SU-DHL-6 (cell line): ENCODE data around the gene SPACA5.
"Not testable (repeated sequence)": the region's sequence is repeated elsewhere in the genome, so short reads cannot be mapped to it uniquely, and the experiment has no call there.

Experiments
- H2AFZ ChIP-seq: fragments of 200-600 bp; sonication (generic); 2 replicates; pipeline ENCODE4 v1.6.1; 2014; ENCODE audit warnings: low read depth, mild to moderate bottlenecking, moderate library complexity, mixed read lengths, antibody characterized with exemption, low read length; ENCODE audit not compliant: severe bottlenecking
- H3F3A ChIP-seq: fragments of 200-600 bp; shearing (Covaris generic); 2 replicates; pipeline ENCODE4 v1.6.0; 2016; ENCODE audit warnings: antibody characterized with exemption, mild to moderate bottlenecking; ENCODE audit not compliant: insufficient read depth
- H3K27ac ChIP-seq: fragments of 200-600 bp; sonication (generic); 2 replicates; pipeline ENCODE4 v1.5.1; 2016; ENCODE audit warnings: low read depth, mild to moderate bottlenecking, low read length, moderate library complexity, mixed read lengths
- H3K27me3 ChIP-seq: fragments of 200-600 bp; sonication (generic), shearing (Covaris generic); 2 replicates; pipeline ENCODE4 v1.6.0; 2014; ENCODE audit warnings: mild to moderate bottlenecking, low read length
- H3K36me3 ChIP-seq: fragments of 200-600 bp; sonication (generic); 2 replicates; pipeline ENCODE4 v1.6.1; 2014; ENCODE audit warnings: mild to moderate bottlenecking, low read length, mixed read lengths
- H3K4me2 ChIP-seq: fragments of 300-600, 200-600 bp; shearing (Covaris generic), sonication (generic); 2 replicates; pipeline ENCODE4 v1.6.0; 2014; ENCODE audit warnings: low read length, low read depth, mild to moderate bottlenecking; ENCODE audit not compliant: poor library complexity, severe bottlenecking
- H3K4me3 ChIP-seq: fragments of 200-600 bp; sonication (generic); 2 replicates; pipeline ENCODE4 v1.5.1; 2014; ENCODE audit warnings: antibody characterized with exemption, low read length, mild to moderate bottlenecking, mixed read lengths; ENCODE audit not compliant: insufficient read depth, poor library complexity, severe bottlenecking
- H3K79me2 ChIP-seq: fragments of 200-600 bp; sonication (generic); 2 replicates; pipeline ENCODE4 v1.6.1; 2014; ENCODE audit warnings: mild to moderate bottlenecking, low read length, moderate library complexity; ENCODE audit not compliant: insufficient read depth
- H3K9ac ChIP-seq: fragments of 200-600 bp; sonication (generic); 2 replicates; pipeline ENCODE4 v1.7.0; 2014; ENCODE audit warnings: mild to moderate bottlenecking, low read length
- H3K9me2 ChIP-seq: fragments of 200-600 bp; sonication (generic); replicated peaks from 2 replicates; pipeline ENCODE4 v1.6.1; 2014; ENCODE audit warnings: low read length; ENCODE audit not compliant: insufficient read depth
- H3K9me3 ChIP-seq: fragments of 200-600 bp; sonication (generic); 2 replicates; pipeline ENCODE4 v1.6.1; 2014; ENCODE audit warnings: low read length, mixed read lengths; ENCODE audit not compliant: insufficient read depth
- H4K20me1 ChIP-seq: fragments of 200-600 bp; sonication (generic); 2 replicates; pipeline ENCODE4 v1.6.1; 2014; ENCODE audit warnings: low read depth, mild to moderate bottlenecking, antibody characterized with exemption, low read length, moderate library complexity, mixed read lengths
- EZH2phosphoT487 ChIP-seq: fragments of 200-600 bp; sonication (generic), shearing (Covaris generic); conservative IDR thresholded peaks from 2 replicates; pipeline ENCODE4 v1.6.1; 2018; ENCODE audit warnings: mild to moderate bottlenecking, antibody characterized with exemption, low read length, moderate library complexity, mixed read lengths
- TF ChIP-seq, protein P1 (sequence below): fragments of 200-600 bp; sonication (generic); IDR thresholded peaks from one replicate; pipeline ENCODE4 v1.5.1; 2017; ENCODE audit warnings: antibody characterized with exemption, mild to moderate bottlenecking, low read length, moderate library complexity; ENCODE audit not compliant: insufficient read depth, poor library complexity, severe bottlenecking

SPACA5 gene

DNA sequence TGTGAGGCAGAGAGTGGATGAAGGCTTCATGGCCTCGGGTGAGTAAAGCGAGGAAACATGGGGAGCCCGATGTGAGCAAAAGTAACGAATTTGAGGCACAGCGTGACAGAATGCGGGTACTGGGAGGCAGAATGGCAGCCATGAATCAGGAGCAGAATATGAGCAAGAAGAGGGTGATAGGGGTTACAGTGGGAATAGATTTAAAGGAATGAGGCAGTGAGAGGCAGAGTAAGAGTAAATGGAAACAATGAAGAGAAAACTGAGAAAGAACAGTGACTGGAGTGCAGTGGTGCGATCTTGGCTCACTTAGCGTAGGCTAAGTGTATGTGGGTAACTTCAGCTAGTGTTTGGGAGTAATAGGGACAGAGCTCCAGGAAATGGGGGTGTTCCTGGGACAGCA lies at the start of gene SPACA5:
Gene SPACA5 (plus strand): TSS at position 301 of the 400 bp plus-strand sequence. CDS start 815 bp downstream, outside the sequence.
- H3K79me2 ChIP-seq = peaks cover 15% of the 10 kb centered on the region
- not testable (repeated sequence) for H3K9ac ChIP-seq, H3K27me3 ChIP-seq, H3K36me3 ChIP-seq, H4K20me1 ChIP-seq, H3K9me3 ChIP-seq, H3K4me2 ChIP-seq, H3F3A ChIP-seq, H3K4me3 ChIP-seq, H2AFZ ChIP-seq, H3K27ac ChIP-seq, H3K9me2 ChIP-seq

DNA sequence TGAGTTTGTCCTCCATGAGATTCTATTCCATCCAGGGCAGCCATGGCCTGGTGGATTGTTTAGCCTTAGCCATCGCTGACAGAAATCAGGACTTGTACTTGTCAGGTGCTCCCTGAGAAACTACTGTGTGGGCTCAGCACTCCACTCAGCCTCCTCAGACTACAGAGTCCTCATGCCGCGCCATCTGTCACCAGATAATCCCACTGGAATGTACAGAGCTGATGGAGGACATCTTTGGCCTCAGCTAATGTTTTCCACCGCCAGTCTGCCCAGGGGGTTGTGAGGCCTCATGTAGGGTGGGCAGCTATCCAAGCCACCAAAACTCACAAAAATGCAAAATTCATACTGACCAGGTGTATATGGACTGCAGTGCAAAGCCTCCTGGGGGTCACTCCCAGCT lies 48.6 kb upstream of the SPACA5 start:
- H3K27ac ChIP-seq, H3K4me3 ChIP-seq, H4K20me1 ChIP-seq, H2AFZ ChIP-seq, H3K79me2 ChIP-seq, H3K36me3 ChIP-seq, H3K27me3 ChIP-seq, H3K9ac ChIP-seq, H3F3A ChIP-seq, H3K4me2 ChIP-seq, H3K9me3 ChIP-seq, H3K9me2 ChIP-seq: not testable (repeated sequence)

DNA sequence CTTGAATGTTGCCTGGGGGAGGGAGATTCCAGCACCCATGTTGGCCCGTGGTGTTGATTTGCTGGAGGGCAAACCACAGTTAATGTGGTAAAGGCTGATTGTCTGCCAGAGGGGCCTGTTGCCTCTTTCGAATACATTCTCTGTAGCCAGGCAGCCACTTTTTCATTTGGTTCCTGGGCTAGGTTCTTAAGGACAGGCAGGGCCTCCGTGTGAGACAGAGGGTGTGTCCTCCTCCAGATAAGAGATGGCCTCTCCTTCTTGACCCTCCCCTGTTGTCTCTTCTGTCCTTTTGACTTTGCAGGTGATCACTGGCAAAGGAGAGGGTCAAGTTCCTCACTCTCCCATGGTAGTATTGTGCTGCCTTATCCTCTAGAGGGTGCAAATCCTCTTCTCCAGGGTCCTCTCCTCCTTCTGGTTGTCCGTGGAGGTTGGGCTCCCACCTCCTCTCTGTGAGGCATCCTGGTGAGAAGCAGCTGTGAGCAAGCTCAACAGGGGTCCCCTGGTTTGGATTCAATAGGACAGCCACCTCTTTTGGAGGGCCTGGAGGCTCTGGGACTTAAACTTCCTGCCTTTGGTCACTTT lies 47.9 kb upstream of the SPACA5 start:
- Histone ChIP-seq H4K20me1 (no peaks in the 10 kb centered on the region), H3K9ac (no peak overlapping the region), H2AFZ (no peak overlapping the region), H3K79me2 (no peaks in the 10 kb centered on the region), H3K9me2 (no peaks in the 10 kb centered on the region), H3K36me3 (no peaks in the 10 kb centered on the region), H3K27me3 (no peaks in the 10 kb centered on the region), H3K9me3 (no peaks in the 10 kb centered on the region), H3K4me3 (no peak overlapping the region), H3K27ac (no peak overlapping the region), H3F3A (no peaks in the 10 kb centered on the region), H3K4me2 (no peak overlapping the region)
- TF ChIP-seq, protein P1, sequence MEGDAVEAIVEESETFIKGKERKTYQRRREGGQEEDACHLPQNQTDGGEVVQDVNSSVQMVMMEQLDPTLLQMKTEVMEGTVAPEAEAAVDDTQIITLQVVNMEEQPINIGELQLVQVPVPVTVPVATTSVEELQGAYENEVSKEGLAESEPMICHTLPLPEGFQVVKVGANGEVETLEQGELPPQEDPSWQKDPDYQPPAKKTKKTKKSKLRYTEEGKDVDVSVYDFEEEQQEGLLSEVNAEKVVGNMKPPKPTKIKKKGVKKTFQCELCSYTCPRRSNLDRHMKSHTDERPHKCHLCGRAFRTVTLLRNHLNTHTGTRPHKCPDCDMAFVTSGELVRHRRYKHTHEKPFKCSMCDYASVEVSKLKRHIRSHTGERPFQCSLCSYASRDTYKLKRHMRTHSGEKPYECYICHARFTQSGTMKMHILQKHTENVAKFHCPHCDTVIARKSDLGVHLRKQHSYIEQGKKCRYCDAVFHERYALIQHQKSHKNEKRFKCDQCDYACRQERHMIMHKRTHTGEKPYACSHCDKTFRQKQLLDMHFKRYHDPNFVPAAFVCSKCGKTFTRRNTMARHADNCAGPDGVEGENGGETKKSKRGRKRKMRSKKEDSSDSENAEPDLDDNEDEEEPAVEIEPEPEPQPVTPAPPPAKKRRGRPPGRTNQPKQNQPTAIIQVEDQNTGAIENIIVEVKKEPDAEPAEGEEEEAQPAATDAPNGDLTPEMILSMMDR = peak; percentile 14
- no peak for TF ChIP-seq EZH2phosphoT487

DNA sequence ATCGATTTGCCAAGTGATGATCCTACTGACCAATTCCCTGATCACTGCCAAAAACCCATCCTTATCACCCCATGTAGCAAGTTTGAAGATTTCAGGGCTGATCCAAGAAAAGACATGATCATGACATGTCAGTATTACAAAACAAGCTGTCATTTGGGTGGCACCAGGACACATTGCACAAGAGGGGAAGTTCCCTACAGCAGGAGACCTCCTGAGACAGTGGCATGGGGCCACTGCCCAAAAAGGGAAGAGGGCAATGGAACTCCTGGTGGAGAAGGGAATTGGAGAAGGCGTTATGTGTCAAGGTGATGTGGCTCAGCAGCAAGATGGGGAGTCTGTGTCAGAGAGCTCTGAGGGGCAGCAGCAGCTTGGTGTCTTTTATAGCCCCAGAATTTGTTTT lies 46.4 kb upstream of the SPACA5 start:
- no peaks in the 10 kb centered on the region for H3K9me3 ChIP-seq
- H3K4me3 ChIP-seq = no peak overlapping the region
- no peaks in the 10 kb centered on the region for H3F3A ChIP-seq
- H3K79me2 ChIP-seq = no peaks in the 10 kb centered on the region
- H3K36me3 ChIP-seq = no peaks in the 10 kb centered on the region
- peak overlapping the region; percentile 35 for H3K9ac ChIP-seq
- no peak for TF ChIP-seq EZH2phosphoT487
- TF ChIP-seq, protein P1 = no peak
- H3K27ac ChIP-seq = peak overlapping the region; percentile 58
- H3K9me2 ChIP-seq = no peaks in the 10 kb centered on the region
- no peak overlapping the region for H2AFZ ChIP-seq
- H3K27me3 ChIP-seq = no peaks in the 10 kb centered on the region
- H3K4me2 ChIP-seq = peak overlapping the region; percentile 37
- no peaks in the 10 kb centered on the region for H4K20me1 ChIP-seq

DNA sequence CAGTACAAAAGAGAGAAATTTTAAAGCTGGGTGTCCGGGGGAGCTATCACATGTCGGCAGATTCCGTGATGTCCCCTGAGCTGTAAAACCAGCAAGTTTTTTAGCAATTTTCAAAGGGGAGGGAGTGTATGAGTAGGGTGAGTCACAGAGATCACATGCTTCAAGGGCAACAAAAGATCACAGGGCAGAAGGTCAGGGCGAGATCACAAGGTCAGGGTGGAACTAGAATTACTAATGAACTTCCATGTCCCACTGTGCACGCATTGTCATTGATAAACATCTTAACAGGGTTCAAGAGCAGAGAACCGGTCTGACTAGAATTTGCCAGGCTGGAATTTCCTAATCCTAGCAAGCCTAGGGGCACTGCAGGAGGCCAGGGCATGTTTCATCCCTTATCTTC lies 45.0 kb upstream of the SPACA5 start:
- not testable (repeated sequence) for H3K4me3 ChIP-seq, H3F3A ChIP-seq, H3K9me2 ChIP-seq, H3K9ac ChIP-seq, H2AFZ ChIP-seq, H4K20me1 ChIP-seq, H3K79me2 ChIP-seq, H3K27me3 ChIP-seq, H3K4me2 ChIP-seq, H3K9me3 ChIP-seq, H3K36me3 ChIP-seq, H3K27ac ChIP-seq

DNA sequence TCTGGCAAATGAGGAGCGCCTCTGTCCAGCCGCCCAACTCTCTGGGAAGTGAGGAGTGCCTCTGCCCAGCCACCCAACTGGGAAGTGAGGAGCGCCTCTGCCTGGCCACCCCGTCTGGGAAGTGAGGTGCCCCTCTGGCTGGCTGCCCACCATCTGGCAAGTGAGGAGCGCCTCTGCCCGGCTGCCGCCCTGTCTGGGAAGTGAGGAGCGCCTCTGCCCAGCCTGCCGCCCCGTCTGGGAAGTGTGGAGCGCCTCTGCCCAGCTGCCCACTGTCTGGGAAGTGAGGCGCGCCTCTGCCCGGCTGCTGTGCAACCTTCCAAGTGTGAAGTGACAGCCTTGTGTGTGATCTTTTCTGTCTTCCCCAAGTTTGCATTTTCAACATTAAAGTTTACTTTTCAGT lies 41.3 kb upstream of the SPACA5 start:
- not testable (repeated sequence) for H3K4me3 ChIP-seq, H3F3A ChIP-seq, H3K9me2 ChIP-seq, H3K36me3 ChIP-seq, H3K9ac ChIP-seq, H4K20me1 ChIP-seq, H2AFZ ChIP-seq, H3K27me3 ChIP-seq, H3K79me2 ChIP-seq, H3K27ac ChIP-seq, H3K9me3 ChIP-seq, H3K4me2 ChIP-seq
